GM21717 (cell line): ENCODE measurements around the gene KLK10.

Source experiments
- ATAC-seq: cut with Tn5 transposase; IDR thresholded peaks from one replicate; pipeline ENCODE4 v1.9.1; 2021; ENCODE audit warnings: mild to moderate bottlenecking, moderate library complexity; ENCODE audit not compliant: unreplicated experiment

The KLK10 gene

GRCh38 chr19:51027126-51027806 is 7.8 kb upstream of the KLK10 start:
- ATAC-seq = no peak

DNA sequence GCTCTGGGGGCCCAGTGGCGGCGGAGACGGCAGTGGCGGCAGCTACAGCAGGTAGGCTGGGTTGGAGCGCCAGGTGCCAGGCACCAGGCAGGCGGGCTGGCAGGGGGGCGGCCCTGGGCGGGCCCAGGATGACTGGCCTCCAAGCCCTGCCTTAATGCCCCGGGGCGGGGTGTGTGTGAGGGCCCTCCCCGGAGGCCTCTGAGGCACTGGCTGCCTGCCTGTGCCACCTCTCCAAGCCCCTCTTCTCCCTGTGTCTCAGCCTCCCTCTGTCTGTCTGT is 7.0 kb upstream of the KLK10 start, which contains the start of gene KLK11:
Gene KLK11 (minus strand): TSS at position 63 of the 278 bp plus-strand sequence. CDS start 985 bp downstream, outside the sequence.
- no peak for ATAC-seq

DNA sequence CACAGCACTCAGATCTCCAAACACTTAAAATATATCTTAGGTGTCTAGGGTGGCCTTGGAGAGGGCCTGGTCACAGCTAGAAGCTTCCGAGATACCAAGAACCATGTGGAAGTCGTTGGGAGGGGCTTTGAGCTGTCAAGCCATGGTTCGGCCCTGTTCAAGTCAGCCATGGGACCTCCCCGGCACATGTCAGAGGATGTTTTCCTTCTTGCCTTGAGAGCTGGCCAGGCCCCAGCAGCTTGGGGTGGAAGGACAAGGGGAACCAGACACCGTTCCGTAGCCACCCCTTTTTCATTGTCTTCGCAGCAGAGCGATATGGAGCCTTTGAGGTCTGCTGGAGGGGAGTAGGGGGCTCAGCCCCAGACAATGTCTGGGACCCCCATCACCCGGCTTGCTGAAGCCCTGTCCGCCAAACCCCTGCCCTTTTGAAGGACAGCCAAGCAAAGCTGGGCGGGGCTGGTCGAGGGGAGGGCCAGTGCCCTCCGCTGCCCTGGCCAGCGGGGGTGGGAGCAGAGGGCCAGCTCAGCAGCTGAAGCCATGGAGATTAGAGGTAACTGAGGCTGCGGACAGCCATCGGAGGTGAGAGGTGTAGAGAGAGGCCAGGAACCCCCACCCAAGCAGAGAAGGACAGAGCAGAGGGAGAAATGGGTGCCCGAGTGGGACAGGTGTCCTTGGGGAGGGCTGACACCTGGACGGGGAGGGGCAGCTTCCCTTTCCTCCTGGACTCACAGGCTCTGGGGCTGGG is 6.5 kb upstream of the KLK10 start:
- ATAC-seq = no peak

DNA sequence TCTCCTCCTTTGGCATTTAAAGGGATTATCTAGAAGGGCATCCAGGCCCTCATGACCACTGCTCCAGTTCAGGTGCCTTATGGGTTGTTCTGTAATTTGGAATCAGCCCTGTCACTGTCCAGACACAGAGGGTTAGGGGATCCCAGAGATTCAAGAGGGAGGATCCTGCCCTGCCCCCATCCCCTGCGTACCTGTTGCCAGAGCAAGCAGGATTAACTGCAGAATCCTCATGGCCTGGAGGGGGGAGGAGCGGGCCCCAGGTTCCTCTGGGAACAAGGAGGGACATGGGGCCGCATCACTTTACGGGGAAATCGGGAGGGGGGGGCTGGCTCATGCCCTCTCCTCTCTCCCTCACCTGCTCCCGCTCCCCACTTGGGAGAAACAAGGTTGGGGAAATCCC is 5.9 kb upstream of the KLK10 start:
- ATAC-seq = no peak

DNA sequence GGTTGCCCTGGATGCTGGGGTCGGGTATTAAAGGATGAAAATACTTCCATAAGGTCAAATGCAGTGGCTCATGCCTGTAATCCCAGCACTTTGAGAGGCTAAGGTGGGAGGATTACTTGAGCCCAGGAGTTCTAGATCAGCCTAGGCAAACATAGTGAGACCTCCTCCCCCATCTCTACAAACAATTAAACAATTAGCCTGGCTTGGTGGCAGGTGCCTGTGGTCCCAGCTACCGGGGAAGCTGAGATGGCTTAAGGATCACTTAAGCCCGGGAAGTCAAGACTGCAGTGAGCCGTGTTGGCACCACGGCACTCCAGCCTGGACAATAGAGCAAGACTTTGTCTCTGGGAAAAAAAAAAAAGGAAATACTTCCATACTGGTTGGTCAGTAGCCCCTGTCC is 5.4 kb upstream of the KLK10 start:
- ATAC-seq = no peak

DNA sequence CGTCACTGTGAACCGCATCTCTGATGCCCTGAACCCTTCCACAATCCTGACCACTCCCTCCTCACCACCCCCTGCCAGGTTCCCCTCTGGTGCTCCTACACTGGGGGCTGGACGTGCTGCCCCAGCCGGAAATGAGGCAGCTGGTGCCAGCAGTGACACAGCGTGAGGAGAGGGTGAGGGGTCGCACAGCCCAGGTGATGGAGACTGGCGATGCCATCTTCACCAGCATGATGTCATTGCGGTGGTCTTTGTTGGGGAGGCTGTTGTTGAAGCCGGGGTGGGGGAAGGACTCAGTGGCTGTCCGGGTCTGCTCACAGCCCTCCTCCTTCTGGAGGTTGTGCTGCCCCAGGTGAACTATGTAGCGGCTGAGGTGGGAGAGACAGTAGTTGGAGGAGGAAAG is 4.4 kb upstream of the KLK10 start:
- ATAC-seq = no peak

GRCh38 chr19:51022526-51022925 is 3.0 kb upstream of the KLK10 start:
- ATAC-seq = no peak

GRCh38 chr19:51020988-51021651 is 1.6 kb upstream of the KLK10 start:
- no peak for ATAC-seq

GRCh38 chr19:51018745-51019543 is 565 bp downstream of the KLK10 start:
- ATAC-seq = no peak

- ATAC-seq = no peak
Measured at GRCh38 chr19:51016798-51017683, 2.5 kb downstream of the KLK10 start.

DNA sequence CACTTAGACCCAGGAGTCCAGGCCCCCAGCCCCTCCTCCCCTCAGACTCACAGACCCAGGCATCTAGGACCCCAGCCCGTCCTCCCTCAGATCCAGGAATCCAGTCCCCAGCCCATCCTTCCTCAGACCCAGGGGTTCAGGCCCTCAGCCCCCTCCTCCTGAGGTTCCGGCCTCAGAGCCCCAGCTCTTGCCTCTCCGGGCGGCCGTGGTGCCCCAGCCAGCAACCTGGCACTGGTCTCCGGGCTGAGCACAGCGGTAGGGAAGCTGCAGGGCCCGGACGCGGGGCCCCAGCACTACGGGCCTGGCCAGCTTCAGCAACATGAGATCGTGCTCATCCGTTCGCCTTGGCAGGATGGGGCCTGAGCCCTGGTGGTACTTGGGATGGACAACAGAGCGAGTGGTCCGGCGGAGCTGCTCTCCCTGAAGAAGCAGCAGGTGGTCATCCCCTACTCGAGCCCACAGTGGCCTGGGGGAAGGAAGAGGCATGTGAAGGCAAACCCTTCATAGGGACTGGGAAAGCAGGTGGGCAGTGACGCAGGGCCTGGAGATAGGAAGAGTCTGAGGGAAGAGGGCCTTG is 3.7 kb downstream of the KLK10 start:
- ATAC-seq = no peak

- no peak for ATAC-seq
Measured at GRCh38 chr19:51014242-51014641, 5.3 kb downstream of the KLK10 start.

- ATAC-seq = no peak
Measured at GRCh38 chr19:51012661-51013190, 6.8 kb downstream of the KLK10 start.

GRCh38 chr19:51010066-51010795 is 9.3 kb downstream of the KLK10 start:
- ATAC-seq = no peak

- no peak for ATAC-seq
Measured at GRCh38 chr19:51009061-51009891, 10.2 kb downstream of the KLK10 start.

- ATAC-seq = no peak
Measured at GRCh38 chr19:51007488-51007887, 12.0 kb downstream of the KLK10 start.

DNA sequence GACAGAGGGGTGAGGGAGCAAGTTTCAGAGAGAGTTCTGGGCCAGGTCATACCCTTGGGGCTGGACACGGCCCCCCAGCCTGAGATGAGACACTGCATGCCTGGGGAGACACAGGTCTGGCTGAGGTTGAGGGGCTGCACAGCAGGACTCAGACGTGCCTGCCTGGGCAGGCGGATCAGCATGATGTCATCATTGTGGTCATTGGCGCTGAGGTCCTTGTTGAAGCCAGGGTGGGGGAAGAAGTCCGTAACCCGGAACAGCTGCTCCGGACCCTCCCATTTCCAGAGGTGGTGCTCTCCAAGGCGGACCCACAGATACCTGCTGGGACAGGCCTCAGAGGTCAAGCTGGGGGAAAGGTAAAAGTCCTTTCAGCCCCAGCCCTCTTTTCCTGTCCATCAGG is 13.1 kb downstream of the KLK10 start:
- ATAC-seq = no peak

DNA sequence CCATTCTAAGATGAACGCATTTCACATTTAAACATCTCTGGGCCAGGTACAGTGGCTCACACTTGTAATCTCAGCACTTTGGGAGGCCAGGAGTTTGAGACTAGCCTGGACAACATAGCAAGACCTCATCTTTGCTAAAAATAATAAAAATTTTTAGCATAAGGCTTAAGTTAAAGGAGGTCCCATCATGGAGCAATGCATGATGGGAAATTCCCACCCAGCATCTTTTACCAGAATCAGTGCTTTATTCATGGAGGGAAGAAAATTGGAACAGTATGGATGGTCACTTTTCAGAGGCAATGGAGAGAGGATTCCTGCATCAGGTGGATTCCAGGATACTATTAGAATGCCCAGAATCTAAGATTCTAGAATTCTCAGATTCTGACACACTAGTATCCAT is 14.3 kb downstream of the KLK10 start:
- no peak for ATAC-seq
